HG02759 (cell line): ENCODE results near the gene TRPM6.
"Not testable (repeated sequence)": the region's sequence is repeated elsewhere in the genome, so short reads cannot be mapped to it uniquely, and the experiment has no call there.

Experiments used
- ATAC-seq: cut with Tn5 transposase; IDR thresholded peaks from one replicate; pipeline ENCODE4 v1.9.1; 2021; ENCODE audit warnings: mild to moderate bottlenecking, moderate library complexity; ENCODE audit not compliant: unreplicated experiment

Gene TRPM6

GRCh38 chr9:74860247-74860646, 27.5 kb downstream of the TRPM6 start:
- ATAC-seq: not testable (repeated sequence)

GRCh38 chr9:74859786-74860185, 27.9 kb downstream of the TRPM6 start:
- ATAC-seq: no peak

GRCh38 chr9:74858751-74859414, 28.8 kb downstream of the TRPM6 start:
- no peak for ATAC-seq

GRCh38 chr9:74856989-74857388, 30.7 kb downstream of the TRPM6 start:
- no peak for ATAC-seq

- no peak for ATAC-seq
Measured at GRCh38 chr9:74855072-74855471, 32.6 kb downstream of the TRPM6 start.

GRCh38 chr9:74853024-74853423, 34.7 kb downstream of the TRPM6 start:
- not testable (repeated sequence) for ATAC-seq

GRCh38 chr9:74848153-74848525, 39.6 kb downstream of the TRPM6 start:
- no peak for ATAC-seq

- ATAC-seq: no peak
Measured at GRCh38 chr9:74847478-74848152, 40.1 kb downstream of the TRPM6 start.

GRCh38 chr9:74846766-74847165, 41.0 kb downstream of the TRPM6 start:
- no peak for ATAC-seq

- ATAC-seq: no peak
Measured at GRCh38 chr9:74838351-74838750, 49.4 kb downstream of the TRPM6 start.

GRCh38 chr9:74824654-74825053, 63.1 kb downstream of the TRPM6 start:
- ATAC-seq: no peak

- ATAC-seq: no peak
Measured at GRCh38 chr9:74821636-74822035, 66.1 kb downstream of the TRPM6 start.

GRCh38 chr9:74817816-74818215, 69.9 kb downstream of the TRPM6 start:
- ATAC-seq: no peak

- no peak for ATAC-seq
Measured at GRCh38 chr9:74817281-74817810, 70.4 kb downstream of the TRPM6 start.

- ATAC-seq: no peak
Measured at GRCh38 chr9:74810200-74810599, 77.5 kb downstream of the TRPM6 start.

- no peak for ATAC-seq
Measured at GRCh38 chr9:74804018-74804385, 83.7 kb downstream of the TRPM6 start.

GRCh38 chr9:74803376-74804017, 84.2 kb downstream of the TRPM6 start:
- no peak for ATAC-seq

- ATAC-seq: no peak
Measured at GRCh38 chr9:74800226-74800625, 87.5 kb downstream of the TRPM6 start.

GRCh38 chr9:74795803-74796202, 91.9 kb downstream of the TRPM6 start:
- no peak for ATAC-seq

- ATAC-seq: no peak
Measured at GRCh38 chr9:74795081-74795480, 92.6 kb downstream of the TRPM6 start.

- no peak for ATAC-seq
Measured at GRCh38 chr9:74784506-74784905, 103.2 kb downstream of the TRPM6 start.

- no peak for ATAC-seq
Measured at GRCh38 chr9:74783408-74783807, 104.3 kb downstream of the TRPM6 start.
